Breast epithelium (tissue), 4 donors: ENCODE results near the gene SEMA4B. TPM values are rescaled to one million over a fixed set of nuclear protein-coding genes. Genes with fewer than 3 reads are reported as not detected.
A peak's percentile ranks its signal among the peaks of the same experiment; 100 is the strongest.

Experiments
- DNase-seq, 2 donors: peaks; one replicate each; pipeline ENCODE4 v3.0.0-alpha.2; 2019; ENCODE audit warnings: low spot score in 2 of 2
- H3K27ac ChIP-seq, 2 donors: fragments of 200-600 bp; sonication (generic) in 1 of 2; one replicate each; pipeline ENCODE4 v1.5.1; 2016 to 2019; ENCODE audit warnings: mild to moderate bottlenecking in 1 of 2
- H3K27me3 ChIP-seq, 2 donors: fragments of 200-600 bp; sonication (generic) in 1 of 2; one replicate each; pipeline versions ENCODE4 v1.5.1 to v1.6.0; 2017 to 2019; ENCODE audit warnings: control low read depth in 1 of 2, mild to moderate bottlenecking in 1 of 2
- H3K36me3 ChIP-seq: fragments of 200-600 bp; one replicate; pipeline ENCODE4 v1.5.1; 2019
- H3K4me1 ChIP-seq, 2 donors: fragments of 200-600 bp; sonication (generic); one replicate each; pipeline ENCODE4 v1.5.1; 2016 to 2019; ENCODE audit warnings: control low read depth in 1 of 2
- H3K4me3 ChIP-seq, 3 donors: fragments of 200-600 bp; sonication (generic); 1 replicate in 2 of 3; 2 replicates in 1 of 3; pipeline ENCODE4 v1.5.1; 2016 to 2019; ENCODE audit warnings: mild to moderate bottlenecking in 3 of 3, moderate library complexity in 2 of 3
- H3K9me3 ChIP-seq, 2 donors: fragments of 200-600 bp; sonication (generic) in 1 of 2; one replicate each; pipeline ENCODE4 v1.5.1; 2016 to 2019; ENCODE audit warnings: control low read depth in 1 of 2
- CTCF ChIP-seq, 3 donors: fragments of 450-650 bp; IDR thresholded peaks; one replicate each; pipeline ENCODE4 v1.5.1; 2016 to 2017; ENCODE audit warnings: antibody characterized with exemption in 3 of 3, mild to moderate bottlenecking in 3 of 3, moderate library complexity in 3 of 3
- POLR2A ChIP-seq: fragments of 450-650 bp; IDR thresholded peaks from one replicate; pipeline ENCODE4 v1.6.1; 2016; ENCODE audit warnings: antibody characterized with exemption, mild to moderate bottlenecking, moderate library complexity
- POLR2AphosphoS5 ChIP-seq, 3 donors: sonication (generic); formaldehyde crosslinking; IDR thresholded peaks; one replicate each; pipeline ENCODE4 v1.6.1; 2017; ENCODE audit warnings: antibody characterized with exemption in 3 of 3
- intact Hi-C: fragments of 100-400 bp; cut with DNase I; formaldehyde crosslinking; loops from one replicate; pipeline ENCODE4 v1.15.1; 2023; ENCODE audit warnings: low total_unique reads
- total RNA-seq, 3 donors: library from RNA; depleted of rRNA; stranded (reverse); fragments of >200 nt; gene quantifications; one replicate each; pipeline ENCODE4 v1.1.0, GENCODE V29; 2016

The SEMA4B gene
- total RNA-seq, 3 donors from 2014 or later: 6.6 to 72.8 (median 56.9) TPM

GRCh38 chr15:90154861-90155626, 46.1 kb upstream of the SEMA4B start:
- H3K4me3 ChIP-seq: no peak overlapping the region
- intact Hi-C loops: no loop called here
- TF ChIP-seq POLR2AphosphoS5 (IDR thresholded peaks at IDR 0.05): peak in 1 of 3 donors; percentile 21
- no peak for TF ChIP-seq POLR2A
- peak in 1 of 2 donors; percentile 72 for DNase-seq
- no peaks in the 10 kb centered on the region for H3K27me3 ChIP-seq
- peaks cover 0 to 4% of the 10 kb centered on the region in 2 donors for H3K4me1 ChIP-seq
- H3K27ac ChIP-seq: peak overlapping the region; percentile 81 to 83
- no peaks in the 10 kb centered on the region for H3K9me3 ChIP-seq
- no peaks in the 10 kb centered on the region for H3K36me3 ChIP-seq

- Histone ChIP-seq H3K36me3 (no peaks in the 10 kb centered on the region), H3K4me3 (no peak overlapping the region), H3K9me3 (no peaks in the 10 kb centered on the region), H3K4me1 (peaks cover 0 to 4% of the 10 kb centered on the region in 2 donors), H3K27me3 (no peaks in the 10 kb centered on the region), H3K27ac (peak overlapping the region; percentile 66 to 88)
- no peak for TF ChIP-seq CTCF (IDR thresholded peaks at IDR 0.05)
- no peak for TF ChIP-seq POLR2A
- no peak for TF ChIP-seq POLR2AphosphoS5 (IDR thresholded peaks at IDR 0.05)
- no peak for DNase-seq
- intact Hi-C loops: no loop called here
Measured at GRCh38 chr15:90159213-90159612, 41.9 kb upstream of the SEMA4B start.

- Histone ChIP-seq H3K27ac (peak overlapping the region; percentile 88 to 92), H3K4me3 (peak overlapping the region in 1 of 3 donors; percentile 14), H3K27me3 (no peaks in the 10 kb centered on the region), H3K36me3 (no peaks in the 10 kb centered on the region), H3K9me3 (no peaks in the 10 kb centered on the region), H3K4me1 (peaks cover 0 to 4% of the 10 kb centered on the region in 2 donors)
- intact Hi-C loops: no loop called here
- peak in 1 of 3 donors; percentile 52 for TF ChIP-seq POLR2AphosphoS5 (IDR thresholded peaks at IDR 0.05)
- TF ChIP-seq CTCF (IDR thresholded peaks at IDR 0.05): no peak
- TF ChIP-seq POLR2A: no peak
- DNase-seq: peak; percentile 85 to 90
Measured at GRCh38 chr15:90160781-90161727, 40.1 kb upstream of the SEMA4B start.

- intact Hi-C loops: no loop called here
- peak overlapping the region; percentile 88 to 92 for H3K27ac ChIP-seq
Measured at GRCh38 chr15:90161950-90162361, 39.2 kb upstream of the SEMA4B start.

More at GRCh38 chr15:90161950-90162361, 39.2 kb upstream of the SEMA4B start:
- no peaks in the 10 kb centered on the region for H3K27me3 ChIP-seq
- H3K36me3 ChIP-seq: no peaks in the 10 kb centered on the region
- no peak overlapping the region for H3K4me3 ChIP-seq
- no peak for TF ChIP-seq POLR2AphosphoS5 (IDR thresholded peaks at IDR 0.05)
- TF ChIP-seq POLR2A: no peak
- no peak for TF ChIP-seq CTCF (IDR thresholded peaks at IDR 0.05)
- DNase-seq: no peak
- H3K9me3 ChIP-seq: no peaks in the 10 kb centered on the region
- peaks cover 0 to 4% of the 10 kb centered on the region in 2 donors for H3K4me1 ChIP-seq
